Cardiac septum (tissue), 1 donor: ENCODE results near the gene IREB2. TPM values are rescaled to one million over a fixed set of nuclear protein-coding genes. Genes with fewer than 3 reads are reported as not detected.
"Not testable (repeated sequence)": the region's sequence is repeated elsewhere in the genome, so short reads cannot be mapped to it uniquely, and the experiment has no call there.

Experiments
- DNase-seq: peaks from one replicate; pipeline ENCODE4 v3.0.0-alpha.2; 2020; ENCODE audit warnings: low spot score
- intact Hi-C: fragments of 100-400 bp; cut with DNase I; formaldehyde crosslinking; loops from one replicate; pipeline ENCODE4 v1.14.0; 2022
- total RNA-seq: library from RNA; stranded (reverse); fragmentation: NEBNext Ultra II Directional; extraction: Animal tissue kit (Norgen Biotek cat#: 25700); gene quantifications from one replicate; pipeline ENCODE4 v1.2.1, GENCODE V29; 2021
- donor health status: DM: no; HTN: no; CAD: no.

The IREB2 gene
- total RNA-seq, 1 donor from 2014 or later = 28.0 TPM

DNA sequence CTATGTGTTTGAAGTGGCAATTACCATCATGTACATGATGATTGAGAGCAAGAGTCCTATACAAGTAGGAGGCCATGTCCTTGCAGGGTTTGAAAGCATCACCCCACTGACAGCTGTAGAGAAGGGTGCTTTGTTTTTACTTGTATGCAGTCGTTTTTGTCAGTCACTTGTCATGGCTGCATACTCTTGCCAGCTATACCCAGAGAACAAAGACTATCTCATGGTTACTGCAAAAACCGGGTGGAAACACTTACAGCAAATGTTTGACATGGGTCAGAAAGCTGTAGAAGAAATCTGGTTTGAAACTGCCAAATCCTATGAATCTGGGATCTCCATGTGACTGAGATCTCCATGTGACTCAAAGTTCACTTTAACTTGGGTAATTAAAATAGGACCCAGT lies 95.3 kb downstream of the IREB2 start:
- intact Hi-C loops = no loop called here
- DNase-seq = no peak

DNA sequence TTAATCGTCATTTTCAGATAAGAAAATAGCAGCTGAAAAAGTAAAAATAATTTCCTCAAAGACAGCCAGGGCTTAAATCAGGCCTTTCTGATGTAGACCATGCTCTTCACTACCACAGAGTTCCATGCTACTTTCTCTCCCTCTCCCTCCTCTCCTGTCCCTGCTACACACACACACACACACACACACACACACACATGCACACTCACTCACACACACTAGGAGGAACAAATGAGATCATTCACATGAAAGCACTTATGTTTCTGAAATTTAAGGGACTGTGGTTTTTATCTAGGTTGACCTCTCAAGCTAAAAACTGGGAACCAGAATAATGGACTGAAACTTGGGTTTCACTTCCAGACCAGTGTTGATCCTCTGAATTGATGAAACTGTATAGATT lies 98.1 kb downstream of the IREB2 start:
- intact Hi-C loops = no loop called here
- no peak for DNase-seq

DNA sequence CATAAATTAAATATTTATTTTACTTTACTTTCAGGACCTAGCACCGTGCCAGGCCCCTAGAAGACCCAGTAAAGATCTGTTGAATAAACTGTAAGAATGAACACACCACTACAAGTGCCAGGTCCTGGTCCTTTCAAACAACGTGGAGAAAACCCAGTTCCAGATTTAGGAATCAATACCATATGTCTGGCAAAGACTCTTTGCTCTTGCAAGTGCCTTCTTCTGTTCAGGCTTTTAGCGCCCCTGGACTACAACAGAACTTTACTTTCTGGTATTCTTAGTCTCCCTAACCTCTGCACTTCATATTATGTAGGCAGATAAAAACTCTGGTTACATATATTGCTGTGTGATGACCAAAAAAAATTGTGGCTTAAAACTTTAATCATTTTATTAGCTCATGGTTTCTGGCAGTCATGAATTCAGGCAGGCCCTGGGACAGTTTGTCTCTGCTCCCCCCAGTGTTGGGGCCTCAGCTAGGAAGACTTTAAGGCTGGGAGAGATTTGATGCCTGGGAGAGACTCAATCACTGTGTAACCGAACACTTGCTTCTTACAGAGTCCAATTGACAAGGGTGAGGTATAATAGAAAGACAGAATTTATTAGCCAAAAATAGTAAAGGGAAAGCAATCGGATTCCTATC lies 99.4 kb downstream of the IREB2 start:
- DNase-seq = no peak
- intact Hi-C loops = no loop called here

DNA sequence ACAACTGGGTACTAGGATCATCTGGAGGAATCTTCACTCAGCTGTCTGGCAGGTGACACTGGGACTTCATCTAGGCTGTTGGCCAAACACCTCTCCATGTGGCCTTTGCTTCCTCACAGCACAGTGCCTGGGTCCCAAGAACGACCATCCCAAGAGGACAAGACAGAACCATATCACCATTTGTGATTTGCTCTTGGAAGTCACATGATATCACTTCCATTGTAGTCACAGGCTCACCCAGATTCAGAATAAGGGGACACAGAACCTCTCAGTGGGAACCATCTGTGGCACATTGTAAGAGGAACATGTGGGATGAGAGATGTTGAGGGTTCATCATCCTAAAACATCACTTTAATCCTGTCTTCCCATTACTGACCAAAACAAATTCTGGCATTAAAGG lies 100.3 kb downstream of the IREB2 start:
- intact Hi-C loops = no loop called here

DNA sequence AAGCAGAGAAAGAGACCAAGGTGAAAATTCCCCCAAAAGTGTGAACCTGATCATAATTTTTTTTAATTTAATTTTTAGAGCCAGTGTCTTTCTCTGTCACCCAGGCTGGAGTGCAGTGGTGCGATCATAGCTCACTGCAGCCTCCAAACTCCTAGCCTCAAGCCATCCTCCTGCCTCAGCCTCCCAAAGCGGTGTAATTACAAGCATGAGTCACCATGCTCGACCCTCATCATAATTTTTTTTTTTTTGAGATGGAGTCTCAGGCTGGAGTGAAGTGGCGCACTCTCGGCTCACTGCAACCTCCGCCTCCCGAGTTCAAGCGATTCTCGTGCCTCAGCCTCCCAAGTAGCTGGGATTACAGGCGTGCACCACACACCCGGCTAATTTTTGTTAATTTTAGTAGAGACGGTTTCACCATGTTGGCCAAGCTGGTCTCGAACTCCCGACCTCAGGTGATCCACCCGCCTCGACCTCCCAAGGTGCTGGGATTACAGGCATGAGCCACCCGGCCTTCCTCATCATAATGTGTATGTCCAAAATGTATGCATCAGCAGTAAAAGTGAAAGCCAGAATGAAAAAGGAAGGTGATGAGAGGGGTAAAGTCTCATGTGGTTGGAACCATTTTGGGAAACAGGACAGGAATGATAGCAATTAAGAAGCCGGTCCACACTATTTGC lies 101.6 kb downstream of the IREB2 start:
- intact Hi-C loops, DNase-seq: not testable (repeated sequence)

More for the DNA sequence above, 100.3 kb downstream of the IREB2 start:
- DNase-seq = no peak

DNA sequence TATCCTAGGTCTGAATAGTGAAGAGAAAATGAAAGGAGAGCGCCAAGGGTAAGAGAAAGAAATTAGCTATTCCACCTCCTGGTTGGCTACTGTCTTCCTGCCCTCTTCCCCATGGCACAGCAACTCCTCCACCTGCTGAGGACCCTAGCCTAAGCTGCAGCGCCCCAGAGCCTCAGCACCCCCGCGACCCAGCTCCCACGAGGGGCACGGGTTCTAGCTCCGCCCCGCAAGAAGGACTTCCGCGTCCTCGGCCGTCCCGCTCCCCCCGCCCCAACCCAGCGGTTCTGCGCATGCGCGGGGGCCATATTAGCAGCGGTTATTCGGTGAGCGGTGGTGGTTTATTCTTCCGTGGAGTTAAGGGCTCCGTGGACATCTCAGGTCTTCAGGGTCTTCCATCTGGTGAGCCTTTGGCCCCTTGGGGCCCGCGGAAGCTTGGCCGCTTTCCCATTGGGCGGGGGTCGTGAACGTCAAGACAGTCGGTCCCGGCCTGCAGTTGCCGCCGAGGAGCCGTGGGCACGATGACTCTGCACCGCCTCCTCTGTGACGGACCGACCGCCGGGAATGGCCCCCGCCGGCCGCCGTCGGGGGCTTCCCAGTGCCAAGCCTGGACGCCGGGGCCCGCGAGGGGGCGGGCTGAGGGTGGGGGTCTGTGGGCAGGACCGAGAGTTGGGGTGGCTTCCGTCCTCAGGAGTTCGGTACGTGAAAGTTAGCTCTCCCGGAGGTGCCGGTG lies 102.3 kb downstream of the IREB2 start, which contains the start of gene PSMA4:
Gene PSMA4, plus strand, starts transcription at position 304 of the 730 bp plus-strand sequence. CDS start 1,484 bp downstream, outside the sequence.
- intact Hi-C loops = no loop called here
- DNase-seq = peak; percentile 98

DNA sequence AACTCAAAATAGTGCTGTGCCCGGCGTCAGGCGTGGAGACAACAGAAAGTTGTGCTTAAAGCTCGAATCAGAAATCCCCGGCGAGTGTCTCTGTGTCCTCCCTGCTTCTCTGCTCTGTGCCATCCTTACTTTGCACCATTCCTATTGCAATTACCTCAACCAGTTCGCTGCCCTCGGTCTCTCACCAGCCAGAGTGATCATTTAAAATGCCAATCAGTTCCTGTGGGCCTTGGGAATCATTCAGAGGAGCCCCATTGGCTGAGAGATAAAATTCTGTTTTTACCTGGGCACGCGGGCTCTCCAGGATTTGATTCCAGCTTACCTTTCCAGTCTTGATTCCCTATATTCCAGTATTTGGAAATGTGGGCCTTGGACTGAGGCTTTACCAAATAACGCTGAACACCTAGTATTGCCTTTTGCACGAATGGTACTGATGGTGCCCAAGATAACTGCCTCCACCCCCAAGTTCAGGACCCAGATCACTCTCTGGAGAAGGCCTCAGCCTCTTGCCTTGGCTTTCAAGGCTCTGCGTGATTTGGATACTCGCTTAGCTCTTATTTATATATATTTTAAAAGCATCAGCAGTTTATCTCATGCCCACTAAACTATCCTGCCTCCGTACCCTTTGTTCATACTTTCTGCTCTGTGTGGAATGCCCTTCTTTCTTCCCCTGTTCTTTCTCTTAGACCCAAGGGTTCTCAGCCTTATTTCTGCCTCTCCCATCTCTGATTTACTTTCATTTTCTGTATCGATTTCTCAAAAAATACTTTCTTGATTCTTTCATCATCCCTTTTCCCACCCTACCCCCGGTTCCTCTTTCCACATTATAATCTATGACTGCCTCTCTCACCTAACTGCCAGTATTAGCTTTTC lies 103.1 kb downstream of the IREB2 start:
- DNase-seq = no peak
- intact Hi-C loops = no loop called here

DNA sequence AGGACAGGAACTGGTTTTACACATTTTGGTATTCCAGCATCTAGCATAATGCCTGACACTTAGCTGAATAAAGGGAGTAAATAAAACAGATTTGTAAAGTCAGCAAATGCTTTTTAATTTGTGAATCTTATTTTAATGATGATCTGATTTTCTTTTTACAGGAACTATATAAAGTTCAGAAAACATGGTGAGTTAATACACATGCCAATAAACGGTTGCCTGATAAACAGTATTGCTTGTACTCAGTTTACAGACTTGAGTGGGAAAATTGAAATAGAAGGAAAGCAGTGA lies 103.7 kb downstream of the IREB2 start:
- DNase-seq = no peak
- intact Hi-C loops = no loop called here

DNA sequence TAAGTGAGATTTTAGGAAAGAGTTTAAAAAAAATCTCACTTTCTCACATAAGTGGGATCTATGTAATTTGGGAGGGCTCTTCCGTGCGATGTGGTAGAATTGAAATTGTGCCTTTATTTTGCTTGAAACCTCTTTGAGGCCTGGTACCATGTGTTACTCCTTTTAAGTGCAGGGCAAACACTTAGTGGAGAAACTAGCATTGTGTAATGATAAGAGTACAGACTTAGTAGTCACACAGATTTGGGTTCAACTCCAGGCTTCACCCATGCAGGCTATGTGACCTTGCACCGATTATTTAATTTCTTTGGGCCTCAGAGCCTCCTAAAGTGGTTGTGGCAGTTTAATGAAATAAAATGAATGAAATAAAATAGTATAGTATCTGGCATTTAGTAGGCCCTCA lies 104.6 kb downstream of the IREB2 start:
- no peak for DNase-seq
- intact Hi-C loops = no loop called here

DNA sequence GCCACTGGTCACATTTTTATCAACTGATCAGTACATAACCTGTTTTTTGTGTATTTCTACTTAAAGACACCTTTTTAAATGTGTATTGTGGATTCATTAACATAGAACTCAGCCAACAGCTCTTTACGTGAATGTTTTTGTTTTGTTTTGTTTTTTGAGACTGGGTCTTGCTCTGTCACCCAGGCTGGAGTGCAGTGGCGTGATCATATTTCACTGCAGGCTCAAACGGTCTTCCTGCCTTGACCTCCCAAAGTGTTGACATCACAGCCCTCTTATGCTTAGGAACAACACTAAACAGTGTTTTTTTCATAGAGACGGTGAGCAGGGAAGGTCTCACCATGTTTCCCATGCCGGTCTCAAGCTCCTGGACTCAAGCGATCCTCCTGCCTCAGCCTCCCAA lies 112.2 kb downstream of the IREB2 start:
- no peak for DNase-seq
- intact Hi-C loops = no loop called here

DNA sequence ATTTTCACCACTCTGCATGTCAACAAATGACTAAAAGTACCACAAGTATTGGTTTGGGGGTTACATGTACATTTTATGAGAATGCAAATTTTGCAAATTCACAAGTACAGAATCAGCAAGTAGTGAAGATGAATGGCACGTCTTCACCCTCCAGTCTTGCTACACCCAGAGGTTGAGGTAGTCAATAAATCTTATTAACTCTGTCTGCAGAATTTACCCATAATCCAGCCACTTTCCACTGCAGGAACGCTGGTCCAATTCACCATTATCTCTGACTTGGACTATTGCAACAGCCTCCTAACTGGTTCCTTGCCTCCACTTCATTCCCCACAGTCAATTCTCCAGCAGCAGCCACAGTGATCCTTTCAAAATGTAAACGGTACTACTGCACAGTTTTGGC lies 112.8 kb downstream of the IREB2 start:
- no peak for DNase-seq
- intact Hi-C loops = no loop called here

Other genes with a start within 250 kb of the IREB2 start
- not detected for gene ACSBG1, start 203.7 kb upstream of the IREB2 start, total RNA-seq
- 150 TPM for gene DNAJA4, start 173.7 kb upstream of the IREB2 start, total RNA-seq
- 33.3 TPM for gene SKIC8, start 138.6 kb upstream of the IREB2 start, total RNA-seq
- gene CRABP1, start 97.9 kb upstream of the IREB2 start, total RNA-seq = not detected
- gene HYKK, start 69.4 kb downstream of the IREB2 start, total RNA-seq = 5.1 TPM
- gene PSMA4, start 102.2 kb downstream of the IREB2 start, total RNA-seq = 105 TPM
- gene CHRNA5, start 127.3 kb downstream of the IREB2 start, total RNA-seq = 2.0 TPM
- 0.65 TPM for gene CHRNA3, start 182.8 kb downstream of the IREB2 start, total RNA-seq
- not detected for gene CHRNB4, start 203.0 kb downstream of the IREB2 start, total RNA-seq